ENCODE results near the gene FAM131C. TPM values are rescaled to one million over a fixed set of nuclear protein-coding genes. Genes with fewer than 3 reads are reported as not detected.

FAM131C gene
- total and polyA plus RNA-seq, 2 experiments from 2014 or later: 0.71 to 1.3 TPM

DNA sequence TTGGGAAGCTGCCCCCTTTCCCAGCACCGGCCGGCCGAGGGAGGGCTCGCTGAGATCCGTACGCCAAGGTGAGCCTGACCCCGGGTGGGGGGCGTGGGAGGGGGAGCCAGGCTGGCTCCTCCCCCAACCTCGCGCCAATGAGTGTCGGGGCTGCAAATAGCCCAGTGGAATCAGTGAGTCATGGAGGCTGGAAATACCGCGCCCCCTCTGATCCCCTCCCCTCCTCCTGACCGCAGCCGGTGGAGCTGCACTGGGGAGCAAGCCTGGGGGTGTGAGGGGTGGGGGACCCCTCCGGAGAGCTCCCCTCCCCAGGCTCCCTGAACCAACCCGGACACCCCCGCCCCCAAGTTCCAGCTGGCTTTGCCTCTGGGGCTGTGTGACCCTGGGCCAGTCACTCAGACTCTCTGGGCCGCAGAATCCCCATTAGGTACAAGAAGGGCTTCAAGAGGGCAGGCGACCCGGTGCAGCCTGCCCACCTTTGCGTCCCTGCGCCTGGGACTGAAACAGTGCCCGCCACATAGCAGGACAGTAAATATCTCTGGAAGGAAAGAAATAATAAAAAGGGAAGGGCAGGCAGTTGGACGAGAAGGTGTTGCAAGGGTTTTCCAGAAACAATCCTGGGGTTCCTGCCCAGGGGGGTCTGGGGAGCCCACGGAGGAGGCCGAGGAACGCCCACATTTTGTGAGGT is 60.1 kb downstream of the FAM131C start:
- Mint-ChIP-seq H3K9me3 (no peaks in the 10 kb centered on the region), H3K36me3 (ENCODE audit: low read depth) (no peaks in the 10 kb centered on the region), H3K4me1 (peaks cover 57% of the 10 kb centered on the region), H3K27ac (peak overlapping the region; percentile 85), H3K4me3 (peak overlapping the region; percentile 65), H3K27me3 (ENCODE audit: insufficient read depth, low read depth, poor library complexity) (peaks cover 19% of the 10 kb centered on the region)
- Histone ChIP-seq H3K9me2 (ENCODE audit: insufficient read depth) (no peaks in the 10 kb centered on the region), H3K27me3 (ENCODE audit: insufficient read depth) (no peaks in the 10 kb centered on the region), H3K79me2 (replicated peaks; ENCODE audit: insufficient read depth) (no peaks in the 10 kb centered on the region), H3K4me2 (peak overlapping the region; percentile 83), H3K4me3 (peak overlapping the region; percentile 61), H3K36me3 (ENCODE audit: insufficient read depth) (no peaks in the 10 kb centered on the region), H2AFZ (0 out of 2 replicates have a peak overlapping the region, but pooled peaks have one; percentile 72), H3K4me1 (ENCODE audit: insufficient read depth) (peaks cover 38% of the 10 kb centered on the region), H3F3A (replicated peaks; ENCODE audit: low read depth) (peaks cover 6% of the 10 kb centered on the region; the same call in 1 of the 2 replicates), H3K27ac (ENCODE audit: low read depth) (0 out of 2 replicates have a peak overlapping the region, but pooled peaks have one; percentile 87), H4K20me1 (replicated peaks; ENCODE audit: insufficient read depth) (no peaks in the 10 kb centered on the region)
- TF ChIP-seq CREB1 (CRISPR knock-in tag; IDR thresholded peaks at IDR 0.05; ENCODE audit: low read depth) (peak; percentile 29; the same call in 1 of the 2 replicates), ZNF114 (CRISPR knock-in tag; IDR thresholded peaks at IDR 0.05) (no peak), POLR2AphosphoS5 (IDR thresholded peaks at IDR 0.05; ENCODE audit: low read depth) (peak; percentile 9; the same call in 1 of the 2 replicates), JUNB (IDR thresholded peaks at IDR 0.05; ENCODE audit: unreplicated experiment) (no peak), EZH2phosphoT487 (IDR thresholded peaks at IDR 0.05; ENCODE audit: unreplicated experiment) (no peak), NANOG (IDR thresholded peaks at IDR 0.05; ENCODE audit: borderline replicate concordance) (no peak)
- DNase-seq (ENCODE audit: low spot score) (peak; percentile 90), ATAC-seq (peak; percentile 60)

DNA sequence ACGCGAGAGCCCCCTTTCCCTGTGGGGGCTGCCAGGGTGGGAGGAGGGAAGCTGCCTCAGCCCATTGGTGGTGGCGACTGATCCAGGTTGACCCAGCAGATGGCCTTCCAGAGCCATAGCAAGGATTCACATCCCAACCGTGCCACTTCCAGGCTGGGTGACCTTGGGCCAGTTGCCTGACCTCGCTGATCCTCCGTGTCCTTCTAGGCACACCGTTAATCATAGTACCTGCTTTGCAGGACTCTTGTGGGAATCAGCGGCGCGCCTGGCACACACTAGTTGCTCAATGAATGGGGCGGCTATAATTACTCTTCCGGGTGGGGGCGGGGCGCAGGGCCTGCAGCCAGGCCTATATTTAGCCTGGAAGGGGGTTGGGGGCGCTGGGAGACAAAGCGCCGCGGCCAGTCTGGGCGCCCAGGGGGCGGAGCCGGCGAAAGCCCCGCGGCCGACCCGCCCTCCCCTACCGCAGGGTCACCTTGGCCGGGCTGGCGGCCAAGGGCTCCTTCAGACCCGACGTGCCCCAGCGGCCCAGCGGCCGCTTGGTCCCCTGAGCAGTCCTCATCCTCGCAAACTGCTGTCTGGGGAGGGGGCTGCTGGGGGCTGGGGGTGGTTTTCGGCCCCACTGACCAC is 60.7 kb downstream of the FAM131C start:
- H3K36me3 ChIP-seq (ENCODE audit: insufficient read depth): no peaks in the 10 kb centered on the region
- H3K27ac ChIP-seq (ENCODE audit: low read depth): peak overlapping the region; percentile 87
- H3K79me2 ChIP-seq (replicated peaks; ENCODE audit: insufficient read depth): no peaks in the 10 kb centered on the region
- ATAC-seq (peak; percentile 71), DNase-seq (ENCODE audit: low spot score) (peak; percentile 96)
- H3K9me2 ChIP-seq (ENCODE audit: insufficient read depth): no peaks in the 10 kb centered on the region
- peaks cover 52% of the 10 kb centered on the region for H3K4me1 Mint-ChIP-seq
- peak overlapping the region; percentile 87; the same call in 1 of the 2 replicates for H2AFZ ChIP-seq
- H3K4me1 ChIP-seq (ENCODE audit: insufficient read depth): peaks cover 36% of the 10 kb centered on the region
- no peaks in the 10 kb centered on the region for H3K36me3 Mint-ChIP-seq (ENCODE audit: low read depth)
- peak overlapping the region; percentile 61 for H3K4me3 ChIP-seq
- H3K27ac Mint-ChIP-seq: no peak overlapping the region; the same call in 1 of the 2 replicates
- H3K9me3 Mint-ChIP-seq: no peaks in the 10 kb centered on the region
- no peaks in the 10 kb centered on the region for H4K20me1 ChIP-seq (replicated peaks; ENCODE audit: insufficient read depth)
- no peaks in the 10 kb centered on the region for H3K27me3 ChIP-seq (ENCODE audit: insufficient read depth)
- peak overlapping the region; percentile 83 for H3K4me2 ChIP-seq
- peaks cover 6% of the 10 kb centered on the region; the same call in 1 of the 2 replicates for H3F3A ChIP-seq (replicated peaks; ENCODE audit: low read depth)
- H3K27me3 Mint-ChIP-seq (ENCODE audit: insufficient read depth, low read depth, poor library complexity): peaks cover 17% of the 10 kb centered on the region
- peak overlapping the region; percentile 65 for H3K4me3 Mint-ChIP-seq
- TF ChIP-seq, protein P1, sequence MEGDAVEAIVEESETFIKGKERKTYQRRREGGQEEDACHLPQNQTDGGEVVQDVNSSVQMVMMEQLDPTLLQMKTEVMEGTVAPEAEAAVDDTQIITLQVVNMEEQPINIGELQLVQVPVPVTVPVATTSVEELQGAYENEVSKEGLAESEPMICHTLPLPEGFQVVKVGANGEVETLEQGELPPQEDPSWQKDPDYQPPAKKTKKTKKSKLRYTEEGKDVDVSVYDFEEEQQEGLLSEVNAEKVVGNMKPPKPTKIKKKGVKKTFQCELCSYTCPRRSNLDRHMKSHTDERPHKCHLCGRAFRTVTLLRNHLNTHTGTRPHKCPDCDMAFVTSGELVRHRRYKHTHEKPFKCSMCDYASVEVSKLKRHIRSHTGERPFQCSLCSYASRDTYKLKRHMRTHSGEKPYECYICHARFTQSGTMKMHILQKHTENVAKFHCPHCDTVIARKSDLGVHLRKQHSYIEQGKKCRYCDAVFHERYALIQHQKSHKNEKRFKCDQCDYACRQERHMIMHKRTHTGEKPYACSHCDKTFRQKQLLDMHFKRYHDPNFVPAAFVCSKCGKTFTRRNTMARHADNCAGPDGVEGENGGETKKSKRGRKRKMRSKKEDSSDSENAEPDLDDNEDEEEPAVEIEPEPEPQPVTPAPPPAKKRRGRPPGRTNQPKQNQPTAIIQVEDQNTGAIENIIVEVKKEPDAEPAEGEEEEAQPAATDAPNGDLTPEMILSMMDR (conservative IDR thresholded peaks at IDR 0.05; ENCODE audit: low read depth in 2 of 2): peak in 1 of 2 experiments; percentile 61; a peak in 2 of 4 replicates
- peak; percentile 57 for TF ChIP-seq POLR2AphosphoS5 (IDR thresholded peaks at IDR 0.05; ENCODE audit: low read depth)
- TF ChIP-seq, protein P2, sequence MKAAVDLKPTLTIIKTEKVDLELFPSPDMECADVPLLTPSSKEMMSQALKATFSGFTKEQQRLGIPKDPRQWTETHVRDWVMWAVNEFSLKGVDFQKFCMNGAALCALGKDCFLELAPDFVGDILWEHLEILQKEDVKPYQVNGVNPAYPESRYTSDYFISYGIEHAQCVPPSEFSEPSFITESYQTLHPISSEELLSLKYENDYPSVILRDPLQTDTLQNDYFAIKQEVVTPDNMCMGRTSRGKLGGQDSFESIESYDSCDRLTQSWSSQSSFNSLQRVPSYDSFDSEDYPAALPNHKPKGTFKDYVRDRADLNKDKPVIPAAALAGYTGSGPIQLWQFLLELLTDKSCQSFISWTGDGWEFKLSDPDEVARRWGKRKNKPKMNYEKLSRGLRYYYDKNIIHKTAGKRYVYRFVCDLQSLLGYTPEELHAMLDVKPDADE (IDR thresholded peaks at IDR 0.05): no peak
- TF ChIP-seq JUNB (IDR thresholded peaks at IDR 0.05; ENCODE audit: unreplicated experiment): no peak
- TF ChIP-seq EZH2 (IDR thresholded peaks at IDR 0.05; ENCODE audit: low read depth, unreplicated experiment): no peak
- no peak for TF ChIP-seq EZH2phosphoT487 (IDR thresholded peaks at IDR 0.05; ENCODE audit: unreplicated experiment)

Data from GM23338 (cell line).